Thymus (tissue), 11 donors: ENCODE results near the gene ZNF514. TPM values are rescaled to one million over a fixed set of nuclear protein-coding genes. Genes with fewer than 3 reads are reported as not detected.

Source experiments
- DNase-seq, 9 donors: peaks; one replicate each; pipeline ENCODE4 v3.0.0-alpha.2; 2013; ENCODE audit warnings: low spot score in 9 of 9, low read depth in 6 of 9, missing footprints in 1 of 9
- H3K27ac ChIP-seq, 2 donors: one replicate each; pipeline ENCODE4 v1.5.1; 2013; ENCODE audit warnings: control low read depth in 1 of 2, low read depth in 1 of 2, low read length in 1 of 2, mild to moderate bottlenecking in 1 of 2, moderate library complexity in 1 of 2
- H3K27me3 ChIP-seq, 2 donors: one replicate each; pipeline ENCODE4 v1.5.1; 2013; ENCODE audit warnings: low read length in 1 of 2; ENCODE audit not compliant: control insufficient read depth in 2 of 2, insufficient read depth in 1 of 2
- H3K36me3 ChIP-seq, 2 donors: one replicate each; pipeline ENCODE4 v1.5.1; 2013; ENCODE audit warnings: low read length in 1 of 2, mild to moderate bottlenecking in 1 of 2, moderate library complexity in 1 of 2; ENCODE audit not compliant: control insufficient read depth in 2 of 2, insufficient read depth in 2 of 2
- H3K4me1 ChIP-seq, 2 donors: one replicate each; pipeline ENCODE4 v1.5.1; 2013; ENCODE audit warnings: low read length in 2 of 2; ENCODE audit not compliant: control insufficient read depth in 2 of 2, insufficient read depth in 2 of 2
- H3K4me3 ChIP-seq, 2 donors: one replicate each; pipeline ENCODE4 v1.5.1; 2013; ENCODE audit warnings: low read length in 2 of 2, control low read depth in 1 of 2, mild to moderate bottlenecking in 1 of 2
- H3K9me3 ChIP-seq, 2 donors: one replicate each; pipeline ENCODE4 v1.5.1; 2013; ENCODE audit warnings: low read length in 1 of 2, mild to moderate bottlenecking in 1 of 2; ENCODE audit not compliant: control insufficient read depth in 2 of 2, insufficient read depth in 1 of 2
- WGBS: extraction: QIAGEN DNeasy Blood & Tissue Kit; methylation state at CpG from one replicate; pipeline ENCODE4 v1.1.7; 2013; 5-methylcytosine and 5-hydroxymethylcytosine counted together
- polyA plus RNA-seq: library from polyadenylated mRNA; stranded (reverse); fragments of 200-250 nt; gene quantifications from one replicate; pipeline ENCODE4 v1.2.3, GENCODE V29; 2013
- total RNA-seq: library from RNA; stranded (reverse); fragments of 120-200 nt; gene quantifications from one replicate; pipeline ENCODE4 v1.2.4, GENCODE V29; 2013
- donor health status: healthy.

The ZNF514 gene
- total and polyA plus RNA-seq, 2 donors: 11.5 to 18.6 TPM

GRCh38 chr2:95158891-95159619 lies 593 bp downstream of the ZNF514 start:
- Histone ChIP-seq H3K36me3 (no peaks in the 10 kb centered on the region), H3K9me3 (peaks cover 0 to 1% of the 10 kb centered on the region in 2 donors), H3K4me1 (peaks cover 3 to 17% of the 10 kb centered on the region in 2 donors), H3K27ac (peak overlapping the region in 1 of 2 donors; percentile 79), H3K4me3 (peak overlapping the region; percentile 58 to 77), H3K27me3 (peaks cover 0 to 6% of the 10 kb centered on the region in 2 donors)
- 4% methylated on average over 58 of the region's 58 CpGs for WGBS
- peak in 4 of 9 donors; percentile 13 to 44 (median 19) for DNase-seq

GRCh38 chr2:95158441-95158840 lies 1.2 kb downstream of the ZNF514 start:
- H3K27me3 ChIP-seq: peaks cover 0 to 6% of the 10 kb centered on the region in 2 donors
- 88% methylated on average over 10 of the region's 10 CpGs for WGBS
- peaks cover 3 to 17% of the 10 kb centered on the region in 2 donors for H3K4me1 ChIP-seq
- H3K27ac ChIP-seq: no peak overlapping the region
- peaks cover 0 to 1% of the 10 kb centered on the region in 2 donors for H3K9me3 ChIP-seq
- no peaks in the 10 kb centered on the region for H3K36me3 ChIP-seq
- DNase-seq: no peak
- H3K4me3 ChIP-seq: peak overlapping the region; percentile 58 to 77

- WGBS: 98% methylated on average over 6 of the region's 6 CpGs
- no peak overlapping the region for H3K4me3 ChIP-seq
- no peak for DNase-seq
- no peaks in the 10 kb centered on the region for H3K27me3 ChIP-seq
- no peaks in the 10 kb centered on the region for H3K4me1 ChIP-seq
- peaks cover 14 to 19% of the 10 kb centered on the region in 2 donors for H3K9me3 ChIP-seq
- peaks cover 20 to 26% of the 10 kb centered on the region in 2 donors for H3K36me3 ChIP-seq
- no peak overlapping the region for H3K27ac ChIP-seq
Observed at GRCh38 chr2:95149397-95149984, 10.2 kb downstream of the ZNF514 start.

GRCh38 chr2:95143838-95144237 lies 15.8 kb downstream of the ZNF514 start:
- Histone ChIP-seq H3K4me3 (no peak overlapping the region), H3K27ac (no peak overlapping the region), H3K27me3 (no peaks in the 10 kb centered on the region), H3K9me3 (peaks cover 1 to 23% of the 10 kb centered on the region in 2 donors), H3K4me1 (no peaks in the 10 kb centered on the region), H3K36me3 (no peaks in the 10 kb centered on the region)
- DNase-seq: no peak
- WGBS: 98% methylated on average over 2 of the region's 2 CpGs

- H3K4me1 ChIP-seq: no peaks in the 10 kb centered on the region
- no peak overlapping the region for H3K4me3 ChIP-seq
- 85% methylated on average over 1 of the region's 1 CpG for WGBS
- no peak overlapping the region for H3K27ac ChIP-seq
- H3K9me3 ChIP-seq: peaks cover 0 to 12% of the 10 kb centered on the region in 2 donors
- DNase-seq: no peak
- no peaks in the 10 kb centered on the region for H3K36me3 ChIP-seq
- no peaks in the 10 kb centered on the region for H3K27me3 ChIP-seq
Observed at GRCh38 chr2:95138702-95139101, 20.9 kb downstream of the ZNF514 start.

- no peaks in the 10 kb centered on the region for H3K27me3 ChIP-seq
- WGBS: 32% methylated on average over 5 of the region's 5 CpGs
- peak in 1 of 9 donors; percentile 8 for DNase-seq
- no peak overlapping the region for H3K27ac ChIP-seq
- H3K4me1 ChIP-seq: peaks cover 9 to 17% of the 10 kb centered on the region in 2 donors
- H3K9me3 ChIP-seq: no peaks in the 10 kb centered on the region
- peaks cover 0 to 5% of the 10 kb centered on the region in 2 donors for H3K36me3 ChIP-seq
- H3K4me3 ChIP-seq: peak overlapping the region; percentile 88 to 94
Observed at GRCh38 chr2:95122197-95122551, 37.5 kb downstream of the ZNF514 start.

GRCh38 chr2:95121407-95122196 lies 38.0 kb downstream of the ZNF514 start, which contains the start of gene MRPS5:
Gene MRPS5 (minus strand): TSS chr2:95121808. CDS start chr2:95121791, 17 bp downstream.
- peak in 8 of 9 donors; percentile 34 to 81 (median 60) for DNase-seq
- Histone ChIP-seq H3K9me3 (no peaks in the 10 kb centered on the region), H3K36me3 (peaks cover 2 to 5% of the 10 kb centered on the region in 2 donors), H3K4me1 (peaks cover 9 to 17% of the 10 kb centered on the region in 2 donors), H3K4me3 (peak within 1 kb of the TSS; percentile 88 to 94), H3K27me3 (no peaks in the 10 kb centered on the region), H3K27ac (peak within 1 kb of the TSS; percentile 79 to 94)
- under 1% methylated on average over 86 of the region's 86 CpGs for WGBS

- H3K27ac ChIP-seq: peak overlapping the region in 1 of 2 donors; percentile 79
- H3K4me1 ChIP-seq: peaks cover 9 to 17% of the 10 kb centered on the region in 2 donors
- peak in 1 of 9 donors; percentile 18 for DNase-seq
- 4% methylated on average over 11 of the region's 11 CpGs for WGBS
- H3K4me3 ChIP-seq: peak overlapping the region; percentile 88 to 94
- no peaks in the 10 kb centered on the region for H3K27me3 ChIP-seq
- H3K9me3 ChIP-seq: no peaks in the 10 kb centered on the region
- peaks cover 5% of the 10 kb centered on the region in 2 donors for H3K36me3 ChIP-seq
Observed at GRCh38 chr2:95121093-95121406, 38.6 kb downstream of the ZNF514 start.

- Histone ChIP-seq H3K27ac (no peak overlapping the region), H3K9me3 (no peaks in the 10 kb centered on the region), H3K4me1 (peaks cover 5 to 14% of the 10 kb centered on the region in 2 donors), H3K4me3 (no peak overlapping the region), H3K27me3 (no peaks in the 10 kb centered on the region), H3K36me3 (peaks cover 24 to 36% of the 10 kb centered on the region in 2 donors)
- WGBS: 29% methylated on average over 7 of the region's 7 CpGs
- peak; percentile 42 to 89 (median 69) for DNase-seq
Observed at GRCh38 chr2:95115418-95115817, 44.2 kb downstream of the ZNF514 start.
